Islet of Langerhans (tissue), 1 donor: Measurements from ENCODE around the gene BBS1.
"Not testable (repeated sequence)": the region's sequence is repeated elsewhere in the genome, so short reads cannot be mapped to it uniquely, and the experiment has no call there.

Experiments
- FAIRE-seq: peaks from one replicate; lab custom pipeline; 2011; peaks lifted over from hg19 to GRCh38; lab: Jason Lieb, UNC

The BBS1 gene

GRCh38 chr11:66524304-66525040, 14.0 kb downstream of the BBS1 start:
- no peak for FAIRE-seq

- no peak for FAIRE-seq
These were observed 18.6 kb downstream of the BBS1 start for GRCh38 chr11:66529069-66529468.

GRCh38 chr11:66529655-66530054, 19.2 kb downstream of the BBS1 start:
- FAIRE-seq = no peak

GRCh38 chr11:66530927-66531709, 20.7 kb downstream of the BBS1 start:
- FAIRE-seq = no peak

- FAIRE-seq = no peak
These were observed 21.4 kb downstream of the BBS1 start for GRCh38 chr11:66531841-66532240.

- FAIRE-seq = no peak
These were observed 22.3 kb downstream of the BBS1 start for GRCh38 chr11:66532784-66533183.

- FAIRE-seq = no peak
These were observed 28.9 kb downstream of the BBS1 start for GRCh38 chr11:66539170-66539869.

- no peak for FAIRE-seq
These were observed 29.4 kb downstream of the BBS1 start for GRCh38 chr11:66539870-66540213.

GRCh38 chr11:66540598-66540997, 30.2 kb downstream of the BBS1 start:
- FAIRE-seq = not testable (repeated sequence)

GRCh38 chr11:66541892-66542291, 31.5 kb downstream of the BBS1 start:
- no peak for FAIRE-seq

- FAIRE-seq = no peak
These were observed 31.9 kb downstream of the BBS1 start for GRCh38 chr11:66542362-66542761.

GRCh38 chr11:66543263-66544107, 33.0 kb downstream of the BBS1 start:
- no peak for FAIRE-seq

GRCh38 chr11:66544952-66545351, 34.5 kb downstream of the BBS1 start:
- FAIRE-seq = not testable (repeated sequence)

GRCh38 chr11:66545701-66546367, 35.4 kb downstream of the BBS1 start, which contains the start of gene ZDHHC24:
TSS of gene ZDHHC24 (minus strand) at chr11:66546048. CDS start at chr11:66546003, 45 bp downstream.
- FAIRE-seq = peak; percentile 81

GRCh38 chr11:66546368-66546965, 36.0 kb downstream of the BBS1 start, which contains the start of gene ACTN3:
TSS of gene ACTN3 (plus strand) at chr11:66546903. CDS start at chr11:66546938, 35 bp downstream.
- no peak for FAIRE-seq

GRCh38 chr11:66546966-66547661, 36.7 kb downstream of the BBS1 start:
- FAIRE-seq = no peak

GRCh38 chr11:66547662-66548009, 37.2 kb downstream of the BBS1 start:
- no peak for FAIRE-seq

- FAIRE-seq = no peak
These were observed 37.6 kb downstream of the BBS1 start for GRCh38 chr11:66548041-66548440.

- FAIRE-seq = no peak
These were observed 38.6 kb downstream of the BBS1 start for GRCh38 chr11:66548774-66549630.
